ENCODE results near the gene ATXN1. TPM values are rescaled to one million over a fixed set of nuclear protein-coding genes. Genes with fewer than 3 reads are reported as not detected.

ATXN1 gene
- total RNA-seq, 1 experiment from 2014 or later, result 5.6 TPM

GRCh38 chr6:16720861-16721260, 40.4 kb downstream of the ATXN1 start:
- no peak overlapping the region for H4K91ac ChIP-seq (ENCODE audit: insufficient read length, low read depth, low read length)

More at GRCh38 chr6:16720861-16721260, 40.4 kb downstream of the ATXN1 start:
- no CpG with 5 or more reads among the region's 4 CpGs for WGBS (ENCODE audit: extremely low coverage, insufficient read length, low lambda C conversion rate)
- no peak overlapping the region for H3K18ac ChIP-seq (ENCODE audit: insufficient read length, low read depth, low read length)
- Mint-ChIP-seq H3K9me3 (no peaks in the 10 kb centered on the region), H3K4me1 (peaks cover 13 to 27% of the 10 kb centered on the region in 2 experiments), H3K27me3 (ENCODE audit: low read depth) (no peaks in the 10 kb centered on the region), H3K36me3 (ENCODE audit: insufficient read depth in 1 of 3, low read depth in 3 of 3) (no peaks in the 10 kb centered on the region), H3K4me3 (no peak overlapping the region), H3K27ac (no peak overlapping the region)
- no peaks in the 10 kb centered on the region for H3K79me1 ChIP-seq (ENCODE audit: insufficient read depth, low read depth, low read length, poor library complexity, severe bottlenecking)
- H3K9ac ChIP-seq (ENCODE audit: extremely low read depth, insufficient read length, low read length), result no peak overlapping the region
- H2BK12ac ChIP-seq (ENCODE audit: insufficient read length, low read depth, low read length), result no peak overlapping the region
- H2BK5ac ChIP-seq (ENCODE audit: insufficient read length, low read length), result no peak overlapping the region
- no peak overlapping the region for H2AFZ ChIP-seq (ENCODE audit: low read length)
- H3K9me3 ChIP-seq (ENCODE audit: control insufficient read depth, low read depth, low read length), result no peaks in the 10 kb centered on the region
- H3T11ph ChIP-seq (ENCODE audit: low read length), result no peak overlapping the region
- no peak overlapping the region for H3K56ac ChIP-seq (ENCODE audit: insufficient read length, low read depth, low read length)
- no peak overlapping the region for H3K4me2 ChIP-seq (ENCODE audit: insufficient read depth, insufficient read length, low read length)
- H4K5ac ChIP-seq (ENCODE audit: insufficient read length, low read depth, low read length), result no peak overlapping the region
- H2BK15ac ChIP-seq (ENCODE audit: low read depth, low read length), result no peak overlapping the region
- TF ChIP-seq, protein P1, sequence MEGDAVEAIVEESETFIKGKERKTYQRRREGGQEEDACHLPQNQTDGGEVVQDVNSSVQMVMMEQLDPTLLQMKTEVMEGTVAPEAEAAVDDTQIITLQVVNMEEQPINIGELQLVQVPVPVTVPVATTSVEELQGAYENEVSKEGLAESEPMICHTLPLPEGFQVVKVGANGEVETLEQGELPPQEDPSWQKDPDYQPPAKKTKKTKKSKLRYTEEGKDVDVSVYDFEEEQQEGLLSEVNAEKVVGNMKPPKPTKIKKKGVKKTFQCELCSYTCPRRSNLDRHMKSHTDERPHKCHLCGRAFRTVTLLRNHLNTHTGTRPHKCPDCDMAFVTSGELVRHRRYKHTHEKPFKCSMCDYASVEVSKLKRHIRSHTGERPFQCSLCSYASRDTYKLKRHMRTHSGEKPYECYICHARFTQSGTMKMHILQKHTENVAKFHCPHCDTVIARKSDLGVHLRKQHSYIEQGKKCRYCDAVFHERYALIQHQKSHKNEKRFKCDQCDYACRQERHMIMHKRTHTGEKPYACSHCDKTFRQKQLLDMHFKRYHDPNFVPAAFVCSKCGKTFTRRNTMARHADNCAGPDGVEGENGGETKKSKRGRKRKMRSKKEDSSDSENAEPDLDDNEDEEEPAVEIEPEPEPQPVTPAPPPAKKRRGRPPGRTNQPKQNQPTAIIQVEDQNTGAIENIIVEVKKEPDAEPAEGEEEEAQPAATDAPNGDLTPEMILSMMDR (conservative IDR thresholded peaks at IDR 0.05), result no peak
- no peak overlapping the region for H2AK5ac ChIP-seq (ENCODE audit: insufficient read length, low read length)
- H3K27ac ChIP-seq (ENCODE audit: insufficient read length, low read depth, low read length), result no peak overlapping the region
- H3K14ac ChIP-seq (ENCODE audit: insufficient read depth, low read length), result no peak overlapping the region
- no peak overlapping the region for H4K8ac ChIP-seq (replicated peaks; ENCODE audit: insufficient read length, low read depth, low read length)
- H4K20me1 ChIP-seq (ENCODE audit: control insufficient read depth, insufficient read depth, insufficient read length), result no peaks in the 10 kb centered on the region
- H2BK120ac ChIP-seq (ENCODE audit: low read depth, low read length, poor library complexity, severe bottlenecking), result no peak overlapping the region
- DNase-seq, result no peak
- no peak overlapping the region for H3K23ac ChIP-seq (ENCODE audit: insufficient read length, low read depth, low read length)
- H2BK20ac ChIP-seq (ENCODE audit: low read depth, low read length, poor library complexity, severe bottlenecking), result no peak overlapping the region
- H3K4ac ChIP-seq (ENCODE audit: low read depth, low read length), result no peak overlapping the region
- no peaks in the 10 kb centered on the region for H3K79me2 ChIP-seq (ENCODE audit: insufficient read depth, low read length)
- no peaks in the 10 kb centered on the region for H3K27me3 ChIP-seq (ENCODE audit: insufficient read depth, low read length)
- peaks cover 3% of the 10 kb centered on the region; the same call in 1 of the 2 replicates for H3K4me1 ChIP-seq (ENCODE audit: insufficient read depth, low read length)
- no peaks in the 10 kb centered on the region for H3K23me2 ChIP-seq (ENCODE audit: insufficient read length, low read depth, low read length, poor library complexity, severe bottlenecking)
